Measurements from ENCODE around the gene CNPY1. TPM values are rescaled to one million over a fixed set of nuclear protein-coding genes. Genes with fewer than 3 reads are reported as not detected.

CNPY1 gene
- total RNA-seq, 1 experiment from 2014 or later = not detected

DNA sequence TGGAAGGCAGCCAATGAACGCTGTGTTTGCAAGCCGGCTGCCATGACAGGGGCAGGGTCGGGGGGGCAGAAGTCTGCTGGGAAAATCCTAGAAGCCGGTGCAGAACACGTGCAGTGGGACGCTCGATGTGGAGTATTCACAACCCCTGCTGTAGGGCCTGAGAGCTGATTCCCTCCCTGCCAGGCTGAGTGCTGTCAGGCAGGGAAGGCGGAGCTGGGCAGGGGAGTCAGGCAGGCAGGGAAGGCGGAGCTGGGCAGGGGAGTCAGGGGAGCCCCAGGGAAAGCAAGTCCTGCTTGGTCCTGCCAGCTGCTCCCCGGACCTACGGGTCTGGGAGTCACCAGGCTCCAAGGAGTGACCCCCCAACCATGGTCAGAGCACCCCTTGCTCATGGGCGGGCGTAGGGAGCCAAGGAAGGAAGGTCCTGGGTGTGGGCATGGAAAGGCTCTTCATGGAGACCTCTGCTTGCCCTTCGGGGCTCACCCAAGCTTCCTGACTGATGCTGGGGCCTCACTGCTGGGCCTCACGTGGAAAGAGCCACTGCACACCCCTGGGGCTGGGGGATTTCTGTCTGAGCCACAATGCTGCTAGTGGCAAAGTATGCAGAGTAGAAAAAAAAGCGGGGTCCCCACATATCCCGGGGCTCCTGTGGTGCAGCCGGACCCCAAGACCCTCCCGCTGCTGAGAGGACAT lies 4.2 kb downstream of the CNPY1 start:
- Histone ChIP-seq H3K4me1 (ENCODE audit: insufficient read depth, low read length) (no peaks in the 10 kb centered on the region), H3K18ac (ENCODE audit: insufficient read length, low read depth, low read length) (no peak overlapping the region), H3K79me2 (ENCODE audit: insufficient read depth, low read length) (no peaks in the 10 kb centered on the region), H3K9me3 (ENCODE audit: control insufficient read depth, low read depth, low read length) (no peaks in the 10 kb centered on the region), H4K20me1 (ENCODE audit: control insufficient read depth, insufficient read depth, insufficient read length) (no peaks in the 10 kb centered on the region), H2BK12ac (ENCODE audit: insufficient read length, low read depth, low read length) (no peak overlapping the region), H2BK5ac (ENCODE audit: insufficient read length, low read length) (no peak overlapping the region), H3K9ac (ENCODE audit: extremely low read depth, insufficient read length, low read length) (no peak overlapping the region), H2AK5ac (ENCODE audit: insufficient read length, low read length) (no peak overlapping the region), H3K27me3 (ENCODE audit: insufficient read depth, low read length) (no peaks in the 10 kb centered on the region; the same call in 1 of the 2 replicates), H3T11ph (ENCODE audit: low read length) (no peak overlapping the region), H3K56ac (ENCODE audit: insufficient read length, low read depth, low read length) (no peak overlapping the region), H2BK120ac (ENCODE audit: low read depth, low read length, poor library complexity, severe bottlenecking) (no peak overlapping the region), H3K14ac (ENCODE audit: insufficient read depth, low read length) (no peak overlapping the region; the same call in 1 of the 2 replicates), H4K91ac (ENCODE audit: insufficient read length, low read depth, low read length) (no peak overlapping the region), H2AFZ (ENCODE audit: low read length) (no peak overlapping the region), H3K4me2 (ENCODE audit: insufficient read depth, insufficient read length, low read length) (no peak overlapping the region), H3K27ac (ENCODE audit: insufficient read length, low read depth, low read length) (no peak overlapping the region), H3K4ac (ENCODE audit: low read depth, low read length) (no peak overlapping the region), H3K79me1 (ENCODE audit: insufficient read depth, low read depth, low read length, poor library complexity, severe bottlenecking) (no peaks in the 10 kb centered on the region), H4K5ac (ENCODE audit: insufficient read length, low read depth, low read length) (no peak overlapping the region), H2BK20ac (ENCODE audit: low read depth, low read length, poor library complexity, severe bottlenecking) (no peak overlapping the region), H3K23ac (ENCODE audit: insufficient read length, low read depth, low read length) (no peak overlapping the region), H2BK15ac (ENCODE audit: low read depth, low read length) (no peak overlapping the region), H3K23me2 (ENCODE audit: insufficient read length, low read depth, low read length, poor library complexity, severe bottlenecking) (no peaks in the 10 kb centered on the region), H4K8ac (replicated peaks; ENCODE audit: insufficient read length, low read depth, low read length) (no peak overlapping the region)
- WGBS (ENCODE audit: extremely low coverage, insufficient read length, low lambda C conversion rate) = no CpG with 5 or more reads among the region's 19 CpGs
- no peak for DNase-seq
- Mint-ChIP-seq H3K27me3 (ENCODE audit: low read depth) (peaks cover 50% of the 10 kb centered on the region), H3K4me1 (peaks cover 9 to 20% of the 10 kb centered on the region in 2 experiments), H3K36me3 (ENCODE audit: insufficient read depth in 1 of 3, low read depth in 3 of 3) (no peaks in the 10 kb centered on the region), H3K27ac (no peak overlapping the region), H3K4me3 (no peak overlapping the region; a peak in 1 of 5 replicates), H3K9me3 (no peaks in the 10 kb centered on the region)
- TF ChIP-seq, protein P1, sequence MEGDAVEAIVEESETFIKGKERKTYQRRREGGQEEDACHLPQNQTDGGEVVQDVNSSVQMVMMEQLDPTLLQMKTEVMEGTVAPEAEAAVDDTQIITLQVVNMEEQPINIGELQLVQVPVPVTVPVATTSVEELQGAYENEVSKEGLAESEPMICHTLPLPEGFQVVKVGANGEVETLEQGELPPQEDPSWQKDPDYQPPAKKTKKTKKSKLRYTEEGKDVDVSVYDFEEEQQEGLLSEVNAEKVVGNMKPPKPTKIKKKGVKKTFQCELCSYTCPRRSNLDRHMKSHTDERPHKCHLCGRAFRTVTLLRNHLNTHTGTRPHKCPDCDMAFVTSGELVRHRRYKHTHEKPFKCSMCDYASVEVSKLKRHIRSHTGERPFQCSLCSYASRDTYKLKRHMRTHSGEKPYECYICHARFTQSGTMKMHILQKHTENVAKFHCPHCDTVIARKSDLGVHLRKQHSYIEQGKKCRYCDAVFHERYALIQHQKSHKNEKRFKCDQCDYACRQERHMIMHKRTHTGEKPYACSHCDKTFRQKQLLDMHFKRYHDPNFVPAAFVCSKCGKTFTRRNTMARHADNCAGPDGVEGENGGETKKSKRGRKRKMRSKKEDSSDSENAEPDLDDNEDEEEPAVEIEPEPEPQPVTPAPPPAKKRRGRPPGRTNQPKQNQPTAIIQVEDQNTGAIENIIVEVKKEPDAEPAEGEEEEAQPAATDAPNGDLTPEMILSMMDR (conservative IDR thresholded peaks at IDR 0.05) = no peak

All from H9 (cell line).